Measurements from ENCODE around the gene HSPG2.

Gene HSPG2

GRCh38 chr1:21899267-21899810, 37.8 kb downstream of the HSPG2 start:
- no peak overlapping the region for H3K23ac ChIP-seq (ENCODE audit: low read length)

DNA sequence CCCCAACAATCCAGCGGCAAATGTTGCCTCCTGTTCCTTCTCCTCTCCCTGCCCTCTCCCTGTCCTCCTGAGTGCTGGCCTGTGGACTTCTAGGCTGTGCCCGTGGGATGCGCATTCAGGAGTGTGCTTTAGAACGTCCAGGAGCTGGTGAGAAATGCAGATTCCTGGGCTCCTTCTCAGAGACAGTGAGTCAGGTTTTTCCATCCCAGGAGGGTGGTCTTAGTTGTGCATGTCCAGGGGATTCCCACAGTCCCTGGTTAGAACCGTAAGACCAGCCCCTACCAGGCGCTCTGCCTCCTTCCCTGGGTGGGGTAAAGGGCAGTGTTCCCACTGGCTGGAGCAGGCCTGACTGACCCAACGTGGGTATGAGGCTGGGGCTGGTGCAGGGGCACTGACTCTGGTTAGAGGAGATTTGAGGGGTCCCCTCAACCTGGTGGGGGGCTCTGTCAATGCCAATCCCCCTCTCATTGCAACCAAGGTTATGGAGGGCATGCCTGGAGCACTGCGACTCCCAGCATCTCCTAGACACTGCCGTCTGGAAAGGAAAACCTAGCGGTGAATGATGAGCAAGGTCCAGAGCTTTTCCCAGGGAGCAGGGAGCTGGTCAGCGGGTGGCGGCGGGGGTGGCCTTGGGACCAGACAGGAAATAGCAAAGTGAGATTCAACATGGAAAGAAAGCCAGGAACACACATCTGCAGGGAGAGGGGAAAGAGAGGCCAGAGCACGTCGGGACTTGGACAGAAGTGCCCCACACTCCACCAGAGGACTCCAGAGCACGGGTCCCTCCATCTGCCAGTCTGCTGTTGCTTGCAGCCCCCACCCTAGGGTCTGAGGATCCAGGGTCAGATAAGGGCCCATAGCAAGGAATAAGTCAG, 38.5 kb downstream of the HSPG2 start:
- no peak overlapping the region for H4K5ac ChIP-seq (ENCODE audit: low read length)
- H3K56ac ChIP-seq (ENCODE audit: low read length): no peak overlapping the region
- H3K79me2 ChIP-seq (ENCODE audit: control insufficient read depth, insufficient read depth, low read length): no peaks in the 10 kb centered on the region
- H2BK15ac ChIP-seq (replicated peaks; ENCODE audit: low read depth): no peak overlapping the region
- H3K4me3 ChIP-seq (ENCODE audit: low read length): no peak overlapping the region
- DNase-seq: no peak
- H2AK5ac ChIP-seq (ENCODE audit: low read length): no peak overlapping the region
- no peak overlapping the region for H3K4me2 ChIP-seq (ENCODE audit: low read length)
- H3K23ac ChIP-seq (ENCODE audit: low read length): no peak overlapping the region
- H2BK5ac ChIP-seq (ENCODE audit: low read length): no peak overlapping the region
- H2BK120ac ChIP-seq (ENCODE audit: low read depth, low read length): no peak overlapping the region
- no peaks in the 10 kb centered on the region for H3K4me1 ChIP-seq (ENCODE audit: control insufficient read depth, low read depth, low read length)
- no CpG with 5 or more reads among the region's 16 CpGs for WGBS (ENCODE audit: extremely low coverage, insufficient coverage, low lambda C conversion rate)
- no peak overlapping the region for H3K18ac ChIP-seq (ENCODE audit: low read length)
- no peaks in the 10 kb centered on the region for H3K79me1 ChIP-seq (ENCODE audit: low read length)
- no peak overlapping the region for H3K4ac ChIP-seq (ENCODE audit: low read depth, low read length)
- H3K27ac ChIP-seq (ENCODE audit: low read depth, low read length): no peak overlapping the region
- no peak overlapping the region for H4K8ac ChIP-seq (ENCODE audit: low read depth, low read length)
- H3K27me3 ChIP-seq (ENCODE audit: insufficient read depth, low read length, poor library complexity): no peaks in the 10 kb centered on the region
- no peaks in the 10 kb centered on the region for H3K36me3 ChIP-seq (ENCODE audit: control insufficient read depth, insufficient read depth, low read length)
- H3K9ac ChIP-seq (ENCODE audit: low read length): no peak overlapping the region

More at GRCh38 chr1:21899267-21899810, 37.8 kb downstream of the HSPG2 start:
- no peak for DNase-seq
- Histone ChIP-seq H3K56ac (ENCODE audit: low read length) (no peak overlapping the region), H3K4me1 (ENCODE audit: control insufficient read depth, low read depth, low read length) (no peaks in the 10 kb centered on the region), H3K27ac (ENCODE audit: low read depth, low read length) (no peak overlapping the region), H3K79me2 (ENCODE audit: control insufficient read depth, insufficient read depth, low read length) (no peaks in the 10 kb centered on the region), H3K18ac (ENCODE audit: low read length) (no peak overlapping the region), H3K27me3 (ENCODE audit: insufficient read depth, low read length, poor library complexity) (no peaks in the 10 kb centered on the region), H2BK15ac (replicated peaks; ENCODE audit: low read depth) (no peak overlapping the region), H4K5ac (ENCODE audit: low read length) (no peak overlapping the region), H2AK5ac (ENCODE audit: low read length) (no peak overlapping the region), H4K8ac (ENCODE audit: low read depth, low read length) (no peak overlapping the region), H3K36me3 (ENCODE audit: control insufficient read depth, insufficient read depth, low read length) (no peaks in the 10 kb centered on the region), H2BK5ac (ENCODE audit: low read length) (no peak overlapping the region), H2BK120ac (ENCODE audit: low read depth, low read length) (no peak overlapping the region), H3K4me3 (ENCODE audit: low read length) (no peak overlapping the region), H3K9ac (ENCODE audit: low read length) (no peak overlapping the region), H3K79me1 (ENCODE audit: low read length) (no peaks in the 10 kb centered on the region), H3K4ac (ENCODE audit: low read depth, low read length) (no peak overlapping the region), H3K4me2 (ENCODE audit: low read length) (no peak overlapping the region)
- WGBS (ENCODE audit: extremely low coverage, insufficient coverage, low lambda C conversion rate): no CpG with 5 or more reads among the region's 4 CpGs

- Histone ChIP-seq H2BK120ac (ENCODE audit: low read depth, low read length) (no peak overlapping the region), H3K36me3 (ENCODE audit: control insufficient read depth, insufficient read depth, low read length) (no peaks in the 10 kb centered on the region), H3K18ac (ENCODE audit: low read length) (no peak overlapping the region), H3K4me2 (ENCODE audit: low read length) (no peak overlapping the region), H3K79me1 (ENCODE audit: low read length) (no peaks in the 10 kb centered on the region), H3K4ac (ENCODE audit: low read depth, low read length) (no peak overlapping the region), H3K4me3 (ENCODE audit: low read length) (no peak overlapping the region), H3K9ac (ENCODE audit: low read length) (no peak overlapping the region), H2BK15ac (replicated peaks; ENCODE audit: low read depth) (no peak overlapping the region), H2BK5ac (ENCODE audit: low read length) (no peak overlapping the region), H3K79me2 (ENCODE audit: control insufficient read depth, insufficient read depth, low read length) (no peaks in the 10 kb centered on the region), H3K4me1 (ENCODE audit: control insufficient read depth, low read depth, low read length) (no peaks in the 10 kb centered on the region), H3K27ac (ENCODE audit: low read depth, low read length) (no peak overlapping the region), H3K56ac (ENCODE audit: low read length) (no peak overlapping the region), H3K27me3 (ENCODE audit: insufficient read depth, low read length, poor library complexity) (no peaks in the 10 kb centered on the region), H3K23ac (ENCODE audit: low read length) (no peak overlapping the region), H4K8ac (ENCODE audit: low read depth, low read length) (no peak overlapping the region), H4K5ac (ENCODE audit: low read length) (no peak overlapping the region), H2AK5ac (ENCODE audit: low read length) (no peak overlapping the region)
- no CpG with 5 or more reads among the region's 4 CpGs for WGBS (ENCODE audit: extremely low coverage, insufficient coverage, low lambda C conversion rate)
- no peak for DNase-seq
Measured at GRCh38 chr1:21897844-21898243, 39.3 kb downstream of the HSPG2 start.

- H3K4ac ChIP-seq (ENCODE audit: low read depth, low read length): no peak overlapping the region
- no peak overlapping the region for H3K4me3 ChIP-seq (ENCODE audit: low read length)
- no CpG with 5 or more reads among the region's 20 CpGs for WGBS (ENCODE audit: extremely low coverage, insufficient coverage, low lambda C conversion rate)
- H3K79me2 ChIP-seq (ENCODE audit: control insufficient read depth, insufficient read depth, low read length): no peaks in the 10 kb centered on the region
- no peak overlapping the region for H3K18ac ChIP-seq (ENCODE audit: low read length)
- H2BK15ac ChIP-seq (replicated peaks; ENCODE audit: low read depth): no peak overlapping the region
- H3K4me1 ChIP-seq (ENCODE audit: control insufficient read depth, low read depth, low read length): no peaks in the 10 kb centered on the region
- H3K79me1 ChIP-seq (ENCODE audit: low read length): no peaks in the 10 kb centered on the region
- no peak overlapping the region for H2BK5ac ChIP-seq (ENCODE audit: low read length)
- no peak overlapping the region for H4K8ac ChIP-seq (ENCODE audit: low read depth, low read length)
- H2BK120ac ChIP-seq (ENCODE audit: low read depth, low read length): no peak overlapping the region
- H2AK5ac ChIP-seq (ENCODE audit: low read length): no peak overlapping the region
- H3K27ac ChIP-seq (ENCODE audit: low read depth, low read length): no peak overlapping the region
- no peaks in the 10 kb centered on the region for H3K27me3 ChIP-seq (ENCODE audit: insufficient read depth, low read length, poor library complexity)
- peak; percentile 75 for DNase-seq
- H3K36me3 ChIP-seq (ENCODE audit: control insufficient read depth, insufficient read depth, low read length): no peaks in the 10 kb centered on the region
- H3K23ac ChIP-seq (ENCODE audit: low read length): no peak overlapping the region
- peak overlapping the region; percentile 57 for H3K56ac ChIP-seq (ENCODE audit: low read length)
- no peak overlapping the region for H3K4me2 ChIP-seq (ENCODE audit: low read length)
- no peak overlapping the region for H4K5ac ChIP-seq (ENCODE audit: low read length)
- peak overlapping the region; percentile 10 for H3K9ac ChIP-seq (ENCODE audit: low read length)
Measured at GRCh38 chr1:21896652-21897532, 40.2 kb downstream of the HSPG2 start.

DNA sequence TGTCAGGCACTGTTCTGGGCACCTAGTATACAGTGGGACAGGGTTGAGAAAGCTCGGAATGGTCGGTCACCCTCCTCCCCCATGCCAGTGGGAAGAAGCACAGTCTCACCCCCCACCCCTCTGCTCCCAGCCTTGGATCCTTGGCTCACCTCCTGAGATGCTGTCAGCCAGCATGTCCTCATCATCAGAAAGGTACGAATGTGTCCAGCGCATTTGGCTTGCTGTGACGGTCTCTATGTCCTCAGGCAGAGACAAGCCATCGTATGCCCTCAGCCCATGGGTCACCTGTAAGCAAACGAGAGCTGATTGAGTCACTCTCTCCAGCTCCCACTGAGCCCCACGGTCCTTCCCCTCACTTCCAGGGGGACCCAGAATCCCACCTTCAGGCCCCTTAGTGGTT, 41.1 kb downstream of the HSPG2 start:
- Histone ChIP-seq H2BK5ac (ENCODE audit: low read length) (no peak overlapping the region), H3K56ac (ENCODE audit: low read length) (no peak overlapping the region), H2AK5ac (ENCODE audit: low read length) (no peak overlapping the region), H3K4me1 (ENCODE audit: control insufficient read depth, low read depth, low read length) (no peaks in the 10 kb centered on the region), H3K23ac (ENCODE audit: low read length) (no peak overlapping the region), H3K27me3 (ENCODE audit: insufficient read depth, low read length, poor library complexity) (no peaks in the 10 kb centered on the region), H3K79me1 (ENCODE audit: low read length) (no peaks in the 10 kb centered on the region), H3K4me3 (ENCODE audit: low read length) (no peak overlapping the region), H3K36me3 (ENCODE audit: control insufficient read depth, insufficient read depth, low read length) (peaks cover 3% of the 10 kb centered on the region), H2BK15ac (replicated peaks; ENCODE audit: low read depth) (no peak overlapping the region), H3K4ac (ENCODE audit: low read depth, low read length) (no peak overlapping the region), H3K79me2 (ENCODE audit: control insufficient read depth, insufficient read depth, low read length) (no peaks in the 10 kb centered on the region), H4K5ac (ENCODE audit: low read length) (no peak overlapping the region), H3K27ac (ENCODE audit: low read depth, low read length) (no peak overlapping the region), H3K4me2 (ENCODE audit: low read length) (no peak overlapping the region), H3K18ac (ENCODE audit: low read length) (no peak overlapping the region), H4K8ac (ENCODE audit: low read depth, low read length) (no peak overlapping the region), H3K9ac (ENCODE audit: low read length) (no peak overlapping the region), H2BK120ac (ENCODE audit: low read depth, low read length) (no peak overlapping the region)
- no peak for DNase-seq
- no CpG with 5 or more reads among the region's 8 CpGs for WGBS (ENCODE audit: extremely low coverage, insufficient coverage, low lambda C conversion rate)
